SK-N-SH treated with all-trans-retinoic acid at 6 μM for 48 hours (cell line): ENCODE data around the gene MTCH1.

Experiments used
- BACH2 ChIP-seq: fragments of 250-450 bp; sonication (Bioruptor Pico); IDR thresholded peaks from 2 replicates; pipeline ENCODE4 v1.9.0; 2021; ENCODE audit warnings: mild to moderate bottlenecking, borderline replicate concordance
- CSDC2 ChIP-seq: fragments of 250-450 bp; sonication (Bioruptor Pico); IDR thresholded peaks from 2 replicates; pipeline ENCODE4 v1.5.0; 2020; ENCODE audit warnings: mild to moderate bottlenecking, moderate library complexity
- ISL1 ChIP-seq: fragments of 250-450 bp; sonication (Bioruptor Pico); IDR thresholded peaks from 2 replicates; pipeline ENCODE4 v2.1.2; 2022; ENCODE audit warnings: mild to moderate bottlenecking, moderate library complexity
- PATZ1 ChIP-seq: fragments of 250-450 bp; sonication (Bioruptor Pico); IDR thresholded peaks from 2 replicates; pipeline ENCODE4 v1.8.0; 2020; ENCODE audit warnings: mild to moderate bottlenecking, moderate library complexity, borderline replicate concordance
- POU6F1 ChIP-seq: fragments of 250-450 bp; sonication (Bioruptor Pico); IDR thresholded peaks from 2 replicates; pipeline ENCODE4 v1.8.0; 2021; ENCODE audit warnings: low read depth, mild to moderate bottlenecking, moderate library complexity, borderline replicate concordance
- RARB ChIP-seq: fragments of 250-450 bp; sonication (Bioruptor Pico); IDR thresholded peaks from 2 replicates; pipeline ENCODE4 v1.8.0; 2021; ENCODE audit warnings: mild to moderate bottlenecking, moderate library complexity
- ZC3H10 ChIP-seq: fragments of 250-450 bp; sonication (Bioruptor Pico); IDR thresholded peaks from 2 replicates; pipeline ENCODE4 v1.5.1; 2021; ENCODE audit warnings: mild to moderate bottlenecking, moderate library complexity
- ZFP30 ChIP-seq: fragments of 450-650 bp; formaldehyde crosslinking; IDR thresholded peaks from 2 replicates; pipeline ENCODE4 v1.5.0; 2022; ENCODE audit warnings: mild to moderate bottlenecking, moderate library complexity
- ZNF8 ChIP-seq: fragments of 450-650 bp; formaldehyde crosslinking; IDR thresholded peaks from 2 replicates; pipeline ENCODE4 v1.5.0; 2020; ENCODE audit warnings: mild to moderate bottlenecking, moderate library complexity

- no peak for TF ChIP-seq RARB (CRISPR knock-in tag)
- no peak for TF ChIP-seq CSDC2 (CRISPR knock-in tag)
- TF ChIP-seq ZNF8 (CRISPR knock-in tag): no peak
- no peak for TF ChIP-seq POU6F1 (CRISPR knock-in tag)
- TF ChIP-seq BACH2 (CRISPR knock-in tag): no peak
- TF ChIP-seq ISL1 (CRISPR knock-in tag): no peak
- TF ChIP-seq ZC3H10 (CRISPR knock-in tag): no peak
- no peak for TF ChIP-seq ZFP30 (CRISPR knock-in tag)
- no peak for TF ChIP-seq PATZ1 (CRISPR knock-in tag)
Measured at GRCh38 chr6:36973190-36973589, 12.8 kb downstream of the MTCH1 start.
